ENCODE measurements around the gene ATXN7L3. TPM values are rescaled to one million over a fixed set of nuclear protein-coding genes. Genes with fewer than 3 reads are reported as not detected.
"Not testable (repeated sequence)": the region's sequence is repeated elsewhere in the genome, so short reads cannot be mapped to it uniquely, and the experiment has no call there.

Gene ATXN7L3
- total RNA-seq, 1 donor from 2014 or later: 103 TPM

DNA sequence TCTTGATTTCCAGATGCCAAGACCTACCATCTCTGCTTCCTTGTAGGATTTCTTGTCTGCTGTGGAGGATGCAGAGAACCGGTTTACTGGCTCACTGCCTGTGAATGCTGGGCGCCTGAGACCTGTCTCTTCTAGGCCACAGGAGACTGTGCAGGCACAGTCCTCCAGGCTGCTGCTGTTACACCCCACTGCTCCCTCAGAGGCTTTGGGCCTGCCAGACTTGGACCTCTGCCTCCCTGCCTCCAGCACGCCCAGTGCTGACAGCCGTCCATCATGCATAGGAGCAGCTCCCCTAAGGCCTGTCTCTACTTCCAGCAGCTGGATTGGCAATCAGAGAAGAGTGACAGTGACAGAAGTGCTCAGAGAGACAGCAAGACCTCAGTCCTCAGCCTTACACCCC is 51.9 kb downstream of the ATXN7L3 start:
- intact Hi-C loops (cut with micrococcal nuclease): no loop called here
- Mint-ChIP-seq H3K27me3 (no peaks in the 10 kb centered on the region), H3K9me3 (no peaks in the 10 kb centered on the region), H3K4me1 (no peaks in the 10 kb centered on the region), H3K27ac (no peak overlapping the region), H3K4me3 (no peak overlapping the region), H3K36me3 (ENCODE audit: low read depth) (no peaks in the 10 kb centered on the region)
- ChIA-PET POLR2A (no interaction called here), CTCF (interaction anchor here (1.5 kb wide), 1 partner anchor 21 kb away, joined by 3 read pairs; no protein-coding TSS in a partner anchor)
- no peak for ATAC-seq (ENCODE audit: low read depth)
- TF ChIP-seq, protein P1, sequence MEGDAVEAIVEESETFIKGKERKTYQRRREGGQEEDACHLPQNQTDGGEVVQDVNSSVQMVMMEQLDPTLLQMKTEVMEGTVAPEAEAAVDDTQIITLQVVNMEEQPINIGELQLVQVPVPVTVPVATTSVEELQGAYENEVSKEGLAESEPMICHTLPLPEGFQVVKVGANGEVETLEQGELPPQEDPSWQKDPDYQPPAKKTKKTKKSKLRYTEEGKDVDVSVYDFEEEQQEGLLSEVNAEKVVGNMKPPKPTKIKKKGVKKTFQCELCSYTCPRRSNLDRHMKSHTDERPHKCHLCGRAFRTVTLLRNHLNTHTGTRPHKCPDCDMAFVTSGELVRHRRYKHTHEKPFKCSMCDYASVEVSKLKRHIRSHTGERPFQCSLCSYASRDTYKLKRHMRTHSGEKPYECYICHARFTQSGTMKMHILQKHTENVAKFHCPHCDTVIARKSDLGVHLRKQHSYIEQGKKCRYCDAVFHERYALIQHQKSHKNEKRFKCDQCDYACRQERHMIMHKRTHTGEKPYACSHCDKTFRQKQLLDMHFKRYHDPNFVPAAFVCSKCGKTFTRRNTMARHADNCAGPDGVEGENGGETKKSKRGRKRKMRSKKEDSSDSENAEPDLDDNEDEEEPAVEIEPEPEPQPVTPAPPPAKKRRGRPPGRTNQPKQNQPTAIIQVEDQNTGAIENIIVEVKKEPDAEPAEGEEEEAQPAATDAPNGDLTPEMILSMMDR (IDR thresholded peaks at IDR 0.05): no peak
- DNase-seq: no peak

DNA sequence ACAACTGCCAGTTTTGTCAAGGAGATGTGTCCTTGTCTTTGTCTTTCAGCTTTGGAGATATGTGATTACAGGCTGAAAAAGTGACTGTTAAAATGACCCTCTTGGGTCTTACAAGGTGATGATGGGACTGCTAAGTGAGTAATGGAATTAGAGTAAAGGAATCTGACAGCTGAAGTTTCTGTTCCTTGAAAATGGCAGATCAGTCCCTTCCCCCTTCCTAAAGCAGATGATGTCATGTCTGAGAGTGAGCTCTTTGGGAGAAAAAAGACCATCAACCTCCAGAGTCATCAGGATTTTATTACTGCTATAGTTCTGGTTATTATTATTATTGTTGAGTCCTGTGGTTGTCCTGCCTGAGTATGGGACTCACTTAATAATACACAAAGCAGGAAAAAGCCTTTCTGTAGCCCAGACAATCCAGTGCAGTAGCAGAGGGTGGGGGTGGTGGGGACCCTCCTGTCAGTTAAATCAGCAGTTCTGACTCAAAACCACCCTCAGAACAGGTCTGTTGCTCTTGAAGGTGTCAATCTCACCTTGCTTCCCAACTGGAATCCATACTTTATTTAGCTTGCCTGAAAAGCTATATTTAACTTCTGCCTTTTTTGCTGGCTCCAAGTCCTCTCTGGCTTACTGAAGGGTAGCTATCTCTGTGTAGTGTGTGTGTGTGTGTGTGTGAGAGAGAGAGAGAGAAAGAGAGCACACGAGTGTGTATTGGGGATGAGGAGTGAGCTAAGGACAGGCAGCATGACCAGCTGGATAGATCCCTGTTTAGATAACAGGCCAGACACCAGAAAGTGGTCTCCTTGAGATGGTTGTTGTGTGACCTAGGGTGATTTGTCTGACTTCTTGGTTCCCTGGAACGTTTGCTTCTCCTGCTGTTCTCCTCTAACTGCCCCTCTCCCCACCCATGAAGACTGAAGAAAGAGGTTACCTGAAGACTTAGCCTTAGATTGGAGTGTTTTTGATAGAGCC is 53.0 kb downstream of the ATXN7L3 start:
- no peak overlapping the region for H3K4me3 Mint-ChIP-seq
- H3K27ac Mint-ChIP-seq: no peak overlapping the region
- no peaks in the 10 kb centered on the region for H3K36me3 Mint-ChIP-seq (ENCODE audit: low read depth)
- DNase-seq (no peak), ATAC-seq (ENCODE audit: low read depth) (no peak)
- H3K4me1 Mint-ChIP-seq: peaks cover 7% of the 10 kb centered on the region
- H3K9me3 Mint-ChIP-seq: no peaks in the 10 kb centered on the region
- no peaks in the 10 kb centered on the region for H3K27me3 Mint-ChIP-seq
- TF ChIP-seq, protein P1 (IDR thresholded peaks at IDR 0.05): no peak
- ChIA-PET CTCF (interaction anchor here (1.5 kb wide), 1 partner anchor 22 kb away, joined by 3 read pairs; no protein-coding TSS in a partner anchor), POLR2A (interaction anchor here (0.6 kb wide), 1 partner anchor 758 kb away, joined by 6 read pairs; no protein-coding TSS in a partner anchor)
- intact Hi-C loops (cut with micrococcal nuclease): no loop called here

DNA sequence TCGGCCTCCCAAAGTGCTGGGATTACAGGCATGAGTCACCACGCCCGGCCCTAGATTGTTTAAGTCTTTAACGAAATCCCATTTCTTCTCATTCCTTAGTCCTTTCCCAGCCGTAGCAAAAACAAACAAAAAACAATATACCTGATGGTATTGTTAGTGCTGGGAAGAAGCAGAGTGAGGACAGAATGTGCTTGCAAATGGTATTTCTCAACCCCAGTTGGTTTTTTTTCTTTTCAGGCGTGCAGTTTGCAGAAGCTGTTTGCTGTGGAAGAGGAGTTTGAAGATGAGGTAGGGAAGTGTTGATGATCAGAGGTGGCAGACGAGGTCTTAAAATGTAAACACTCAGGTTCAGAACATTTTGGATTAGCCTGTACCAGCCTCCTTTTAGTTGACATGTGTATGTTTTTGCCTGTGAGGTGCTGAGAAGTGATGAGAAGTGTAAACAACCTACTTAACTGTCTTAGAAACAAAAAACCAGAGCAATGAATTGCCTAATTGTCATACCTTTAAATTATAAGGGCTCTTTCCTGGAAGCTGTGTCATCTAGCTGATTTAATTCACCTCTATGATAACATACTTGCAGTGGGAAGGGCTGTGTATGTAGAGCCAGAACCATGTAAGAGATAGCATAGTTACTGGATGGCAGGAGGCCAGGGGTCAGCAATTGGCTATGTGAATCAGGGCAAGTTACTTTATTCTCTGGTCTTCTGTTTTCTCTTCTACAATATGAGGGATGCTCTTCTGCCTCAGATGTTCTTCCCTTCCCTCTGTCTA is 54.5 kb downstream of the ATXN7L3 start:
- Mint-ChIP-seq H3K4me3 (no peak overlapping the region), H3K4me1 (peaks cover 10% of the 10 kb centered on the region), H3K9me3 (no peaks in the 10 kb centered on the region), H3K27ac (no peak overlapping the region), H3K36me3 (ENCODE audit: low read depth) (no peaks in the 10 kb centered on the region), H3K27me3 (no peaks in the 10 kb centered on the region)
- intact Hi-C loops (cut with micrococcal nuclease): no loop called here
- TF ChIP-seq, protein P1 (IDR thresholded peaks at IDR 0.05): no peak
- ChIA-PET POLR2A (interaction anchor here (0.5 kb wide), 1 partner anchor 1318 kb away, joined by 3 read pairs; no protein-coding TSS in a partner anchor), CTCF (interaction anchor here (0.7 kb wide), 1 partner anchor 22 kb away, joined by 3 read pairs; the partner anchor contains the start of gene HDAC5)
- ATAC-seq (ENCODE audit: low read depth) (no peak), DNase-seq (no peak)

DNA sequence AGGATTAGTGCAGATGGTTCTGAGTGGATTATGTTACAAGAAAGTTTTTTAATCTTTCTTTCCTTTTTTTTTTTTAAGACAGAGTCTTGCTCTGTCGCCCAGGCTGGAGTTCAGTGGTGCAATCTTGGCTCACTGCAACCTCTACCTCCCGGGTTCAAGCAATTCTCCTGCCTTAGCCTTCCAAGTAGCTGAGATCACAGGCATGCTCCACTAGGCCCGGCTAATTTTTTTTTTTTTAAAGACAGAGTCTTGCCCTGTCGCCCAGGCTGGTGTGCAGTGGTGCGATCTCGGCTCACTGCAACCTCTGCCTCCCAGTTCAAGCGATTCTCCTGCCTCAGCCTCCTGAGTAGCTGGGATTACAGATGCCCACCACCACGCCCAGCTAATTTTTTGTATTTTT is 55.8 kb downstream of the ATXN7L3 start:
- H3K27ac Mint-ChIP-seq; H3K4me3 Mint-ChIP-seq; intact Hi-C loops (cut with micrococcal nuclease); DNase-seq; H3K27me3 Mint-ChIP-seq; ATAC-seq (ENCODE audit: low read depth); CTCF ChIA-PET; H3K36me3 Mint-ChIP-seq (ENCODE audit: low read depth); H3K9me3 Mint-ChIP-seq: not testable (repeated sequence)
- POLR2A ChIA-PET: interaction anchor here (0.6 kb wide), 2 partner anchors 24 to 204 kb away, joined by 3 to 6 read pairs; no protein-coding TSS in a partner anchor
- H3K4me1 Mint-ChIP-seq: peaks cover 10% of the 10 kb centered on the region

Other genes with a start within 250 kb of the ATXN7L3 start
- gene PYY, start 245.9 kb downstream of the ATXN7L3 start, total RNA-seq: not detected in 2 replicates
- gene NAGS, start 195.3 kb downstream of the ATXN7L3 start, total RNA-seq: 1.0 and 1.2 TPM in 2 replicates
- 23.0 and 24.6 TPM in 2 replicates for gene TMEM101, start 184.9 kb downstream of the ATXN7L3 start, total RNA-seq
- 57.3 and 68.7 TPM in 2 replicates for gene LSM12, start 133.2 kb downstream of the ATXN7L3 start, total RNA-seq
- 30.9 and 35.2 TPM in 2 replicates for gene G6PC3, start 129.1 kb downstream of the ATXN7L3 start, total RNA-seq
- 28.4 and 35.1 TPM in 2 replicates for gene HDAC5, start 76.2 kb downstream of the ATXN7L3 start, total RNA-seq
- 2.2 and 5.0 TPM in 2 replicates for gene HROB, start 58.0 kb downstream of the ATXN7L3 start, total RNA-seq
- gene ASB16, start 29.2 kb downstream of the ATXN7L3 start, total RNA-seq: not detected in 2 replicates
- 32.3 and 36.0 TPM in 2 replicates for gene TMUB2, start 12.9 kb downstream of the ATXN7L3 start, total RNA-seq
- 139 and 146 TPM in 2 replicates for gene UBTF, start 19.8 kb upstream of the ATXN7L3 start, total RNA-seq
- 0.10 and 0.13 TPM in 2 replicates for gene SLC4A1, start 68.3 kb upstream of the ATXN7L3 start, total RNA-seq
- gene RUNDC3A, start 108.7 kb upstream of the ATXN7L3 start, total RNA-seq: 0.07 and 0.17 TPM in 2 replicates
- 119 and 129 TPM in 2 replicates for gene SLC25A39, start 124.9 kb upstream of the ATXN7L3 start, total RNA-seq
- gene GRN, start 145.4 kb upstream of the ATXN7L3 start, total RNA-seq: 229 and 250 TPM in 2 replicates
- gene FAM171A2, start 164.0 kb upstream of the ATXN7L3 start, total RNA-seq: 0.49 and 0.75 TPM in 2 replicates
- not detected in 2 replicates for gene ITGA2B, start 189.8 kb upstream of the ATXN7L3 start, total RNA-seq

Measured in activated B cell treated with CpG ODN at 0.5 μM for 24 hours (primary cell).